ENCODE results near the gene PPFIA1. TPM values are rescaled to one million over a fixed set of nuclear protein-coding genes. Genes with fewer than 3 reads are reported as not detected.
"Not testable (repeated sequence)": the region's sequence is repeated elsewhere in the genome, so short reads cannot be mapped to it uniquely, and the experiment has no call there.

The PPFIA1 gene
- total RNA-seq, 1 experiment from 2014 or later, result 23.8 TPM

DNA sequence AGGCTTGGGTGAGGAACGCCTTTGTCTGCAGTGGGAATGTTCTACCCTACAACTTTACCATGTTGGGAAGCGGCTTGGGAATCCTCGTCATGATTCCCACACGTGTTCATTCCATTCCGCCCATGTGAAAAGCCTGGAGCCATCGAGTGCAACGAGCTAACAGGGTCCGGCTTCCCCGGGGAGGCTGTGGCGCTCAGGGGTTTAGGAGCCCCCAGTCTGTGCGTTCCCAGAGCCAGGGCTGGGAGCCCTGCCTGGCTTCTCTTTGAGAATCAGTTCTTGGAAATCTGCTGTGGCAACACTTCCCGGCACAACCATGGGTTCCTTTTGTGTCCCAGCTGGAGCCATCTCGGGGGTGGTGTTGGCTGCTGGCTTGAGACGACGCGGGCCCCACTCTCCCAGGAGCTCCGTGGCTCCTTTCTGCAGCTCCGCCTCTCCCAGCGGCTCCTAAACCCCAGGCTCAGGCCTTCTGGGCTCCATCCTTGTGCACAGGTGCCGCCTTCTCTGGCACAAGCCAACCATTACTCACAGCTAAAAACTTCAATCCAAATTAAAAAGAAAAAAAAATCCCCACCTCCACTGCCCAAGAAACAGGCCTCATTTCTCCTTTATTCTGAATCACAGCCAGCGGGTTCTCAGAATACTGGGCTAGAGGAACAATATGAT is 18.7 kb upstream of the PPFIA1 start:
- DNase-seq (ENCODE audit: low read depth), result no peak

DNA sequence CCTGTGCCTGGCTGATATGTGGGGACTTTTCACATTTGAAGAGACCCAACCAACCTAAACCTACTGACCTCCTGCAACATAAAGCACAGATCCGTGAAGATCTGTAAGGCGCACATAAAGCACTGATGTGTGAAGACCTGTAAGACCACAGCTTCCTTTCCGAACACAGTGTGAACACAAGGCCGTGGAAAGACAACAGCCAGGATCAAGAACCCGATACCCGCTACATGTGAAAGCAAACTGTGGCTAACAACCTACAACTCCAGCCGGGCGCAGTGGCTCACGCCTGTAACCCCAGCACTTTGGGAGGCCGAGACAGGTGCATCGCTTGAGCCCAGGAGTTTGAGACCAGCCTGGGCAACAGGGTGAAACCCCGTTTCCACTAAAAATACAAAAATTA is 17.6 kb upstream of the PPFIA1 start:
- DNase-seq (ENCODE audit: low read depth), result no peak

DNA sequence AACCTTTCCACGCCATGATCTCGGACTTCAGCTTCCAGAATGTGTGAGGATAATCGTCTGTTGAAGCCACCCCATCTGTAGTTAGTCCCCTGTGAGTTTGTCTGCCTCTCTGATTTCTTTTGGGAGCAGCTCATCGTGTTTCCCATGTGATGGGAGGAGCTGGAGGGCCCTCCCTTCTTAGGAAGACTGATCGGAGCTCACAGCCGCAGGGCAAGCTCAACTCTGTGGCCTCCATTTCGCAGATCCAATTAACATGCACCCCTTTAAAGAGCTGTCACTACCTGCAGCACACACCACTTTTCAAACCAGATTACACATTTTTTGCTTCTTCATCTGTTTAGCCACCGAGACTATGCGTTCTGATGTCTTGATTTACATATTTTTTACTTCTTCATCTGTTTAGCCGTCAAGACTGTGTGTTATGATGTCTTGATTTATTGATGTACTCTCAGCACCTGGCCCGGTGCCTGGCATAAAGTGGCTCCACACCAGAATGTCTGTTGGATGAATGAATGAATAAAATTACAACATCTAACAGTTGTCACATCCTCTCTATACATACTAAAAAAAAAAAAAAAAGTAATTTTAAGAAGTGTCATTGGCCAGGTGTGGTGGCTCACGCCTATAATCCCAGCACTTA is 14.9 kb upstream of the PPFIA1 start:
- DNase-seq (ENCODE audit: low read depth), result no peak

DNA sequence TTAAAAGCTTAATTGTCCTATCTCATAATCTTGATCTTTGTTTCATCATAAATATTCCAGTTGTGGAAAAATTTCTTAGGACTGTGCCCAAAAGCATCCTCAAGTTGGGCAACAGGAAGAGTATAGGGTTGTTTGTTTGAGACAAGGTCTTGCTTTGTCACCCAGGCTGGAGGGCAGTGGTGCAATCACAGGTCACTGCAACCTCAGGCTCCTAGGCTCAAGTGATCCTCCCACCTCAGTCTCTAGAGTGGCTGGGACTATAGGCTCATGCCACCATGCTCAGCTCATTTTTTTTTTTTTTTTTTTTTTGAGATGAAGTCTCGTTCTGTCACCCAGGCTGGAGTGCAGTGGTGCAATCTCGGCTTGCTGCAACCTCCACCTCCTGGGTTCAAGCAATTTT is 11.4 kb upstream of the PPFIA1 start:
- not testable (repeated sequence) for DNase-seq (ENCODE audit: low read depth)

DNA sequence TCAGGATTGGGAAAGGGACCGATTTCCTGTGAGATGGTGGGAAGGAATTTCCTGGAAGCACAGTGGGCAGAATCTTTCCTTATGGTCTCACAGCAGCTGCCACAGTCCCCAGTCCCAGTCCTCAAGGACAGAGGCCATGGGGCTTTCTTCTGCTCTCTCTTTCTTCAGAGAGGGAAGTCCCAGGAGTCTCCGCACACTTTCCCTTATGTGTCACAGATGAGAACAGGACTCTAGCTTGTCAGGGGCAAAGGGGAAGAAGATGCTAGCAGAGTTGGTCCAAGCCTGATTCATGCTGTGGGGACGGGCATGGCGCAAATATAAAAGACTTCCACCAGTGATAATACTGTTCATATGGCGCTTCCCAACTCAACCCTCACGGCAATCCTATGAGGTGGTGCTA is 7.5 kb upstream of the PPFIA1 start:
- no peak for DNase-seq (ENCODE audit: low read depth)

DNA sequence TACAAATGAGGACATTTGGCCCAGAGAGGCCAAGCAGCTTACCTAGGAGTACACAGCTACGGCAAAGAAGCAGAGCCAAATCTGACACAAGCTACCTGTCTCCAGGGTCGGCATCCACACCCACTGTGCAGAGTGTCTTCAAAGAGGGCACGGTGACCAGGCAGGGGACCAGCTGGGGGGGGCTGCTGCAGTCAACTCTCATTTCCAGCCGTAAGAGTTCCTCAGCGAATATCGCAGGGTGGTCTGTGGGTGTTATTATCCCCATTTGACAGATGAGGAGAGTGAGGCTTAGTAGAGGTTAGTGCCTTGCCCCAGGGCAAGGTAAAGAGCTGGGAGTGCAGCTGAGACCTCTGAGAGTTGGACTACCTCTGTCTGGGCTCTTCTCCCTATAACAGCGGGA is 7.1 kb upstream of the PPFIA1 start:
- DNase-seq (ENCODE audit: low read depth), result no peak

DNA sequence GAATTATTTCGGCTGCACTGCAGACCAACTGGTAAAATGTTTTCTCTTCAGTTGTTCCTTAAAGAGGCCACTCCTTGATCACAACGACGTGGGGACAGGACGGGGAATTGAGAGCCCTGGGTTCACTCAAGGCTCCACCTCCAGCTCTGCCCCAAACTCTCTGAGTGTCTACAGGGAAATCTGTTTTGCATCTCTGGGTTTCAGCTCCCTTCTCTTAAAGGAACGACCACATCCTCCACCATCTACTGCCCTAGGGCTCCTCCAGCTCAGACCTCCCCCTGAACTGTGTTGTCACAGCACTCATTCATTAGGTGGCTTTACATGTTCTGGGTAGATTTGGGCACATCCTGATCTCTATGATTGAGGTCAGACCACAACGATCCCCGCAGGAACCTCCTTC is 5.1 kb upstream of the PPFIA1 start:
- DNase-seq (ENCODE audit: low read depth), result peak; percentile 21

DNA sequence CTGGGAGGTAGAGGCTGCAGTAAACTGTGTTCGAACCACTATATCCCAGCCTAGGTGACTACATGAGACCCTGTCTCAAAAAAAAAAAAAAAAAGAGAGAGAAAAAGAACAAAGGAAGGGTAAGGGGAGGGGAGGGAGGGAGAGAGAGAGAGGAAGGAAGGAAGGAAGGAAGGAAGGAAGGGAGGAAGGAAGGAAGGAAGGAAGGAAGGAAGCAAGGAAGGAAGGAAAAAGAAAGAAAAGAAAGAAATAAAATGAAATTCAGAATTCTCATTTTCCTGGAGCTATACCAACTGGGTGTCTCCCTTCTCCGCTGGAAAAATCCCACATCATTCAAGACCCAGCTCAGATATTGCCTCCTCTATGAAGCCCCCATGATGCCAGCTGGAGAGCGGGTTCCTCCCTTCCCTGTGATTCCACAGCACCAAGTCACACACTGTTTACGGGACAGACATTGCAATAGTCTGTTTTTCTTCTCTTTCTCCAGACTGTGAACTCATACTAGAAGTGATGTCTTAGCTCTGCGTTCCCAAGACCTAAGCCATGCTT is 3.0 kb upstream of the PPFIA1 start:
- DNase-seq (ENCODE audit: low read depth), result no peak

DNA sequence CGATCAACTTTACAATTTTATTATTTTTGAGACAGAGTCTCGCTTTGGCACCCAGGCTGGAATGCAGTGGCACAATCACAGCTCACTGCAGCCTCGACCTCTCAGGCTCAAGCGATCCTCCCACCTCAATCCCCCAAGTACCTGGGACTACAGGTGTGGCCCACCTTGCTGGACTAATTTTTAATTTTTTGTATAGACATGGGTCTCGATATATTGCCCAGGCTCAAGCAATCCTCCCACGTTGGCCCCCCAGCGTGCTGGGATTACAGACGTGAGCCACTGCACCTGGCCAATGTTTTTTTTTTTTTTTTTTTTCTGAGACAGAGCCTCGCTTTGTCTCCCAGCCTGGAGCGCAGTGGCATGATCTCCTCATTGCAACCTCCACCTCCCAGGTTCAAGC is 2.0 kb upstream of the PPFIA1 start:
- no peak for DNase-seq (ENCODE audit: low read depth)

DNA sequence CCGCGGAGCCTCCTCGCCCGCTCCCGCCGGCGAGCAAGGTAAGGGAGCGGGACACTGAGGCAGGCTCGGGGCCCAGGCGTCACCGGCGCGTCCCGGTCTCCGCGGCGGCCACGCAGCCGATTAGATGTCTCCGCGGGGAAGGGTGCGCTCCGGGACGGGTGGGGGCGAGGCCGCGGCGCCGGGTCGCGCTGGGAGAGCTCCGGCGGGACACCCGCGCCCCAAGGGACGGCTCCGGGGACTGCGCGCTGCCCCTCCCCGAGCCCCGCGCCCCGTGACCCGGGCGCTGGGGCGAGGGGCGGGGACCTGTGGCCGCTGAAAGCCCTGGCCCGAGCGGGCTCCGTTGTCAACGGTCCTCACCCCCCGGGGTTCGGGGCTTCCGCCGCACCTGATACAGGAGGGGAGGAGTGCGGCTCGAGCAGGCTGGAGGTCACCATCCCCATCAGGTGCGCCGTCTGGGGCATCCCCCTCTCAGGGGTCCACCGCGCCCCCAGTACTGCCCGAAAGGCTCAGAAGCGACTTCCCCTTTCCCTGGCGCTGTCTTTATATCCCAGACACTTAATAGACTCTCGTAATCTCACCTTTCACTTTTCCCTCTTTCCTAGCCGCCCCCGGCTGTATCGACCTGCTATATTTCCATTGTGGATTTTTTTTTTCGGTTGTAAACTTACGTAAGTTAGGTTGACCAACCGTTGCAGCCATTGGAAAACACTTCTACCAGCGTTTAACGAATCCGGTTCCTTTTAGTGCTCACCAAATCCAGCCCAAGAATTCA is 573 bp downstream of the PPFIA1 start:
- peak; percentile 40 for DNase-seq (ENCODE audit: low read depth)

DNA sequence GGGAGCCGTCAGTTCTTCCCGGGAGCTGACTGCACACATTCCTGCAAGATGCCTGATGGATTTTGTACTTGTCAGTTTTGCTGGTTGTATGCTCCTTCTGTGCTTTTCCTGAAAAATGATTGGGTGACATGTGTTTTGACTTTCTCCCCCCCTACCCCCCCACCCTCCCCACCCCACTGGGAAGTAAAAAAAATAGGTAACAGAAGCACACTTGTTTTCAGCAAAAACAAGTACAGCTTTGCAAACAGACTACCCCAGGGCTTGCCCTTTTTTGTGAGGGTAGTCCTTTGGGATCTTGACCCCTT is 1.1 kb downstream of the PPFIA1 start:
- no peak for DNase-seq (ENCODE audit: low read depth)

DNA sequence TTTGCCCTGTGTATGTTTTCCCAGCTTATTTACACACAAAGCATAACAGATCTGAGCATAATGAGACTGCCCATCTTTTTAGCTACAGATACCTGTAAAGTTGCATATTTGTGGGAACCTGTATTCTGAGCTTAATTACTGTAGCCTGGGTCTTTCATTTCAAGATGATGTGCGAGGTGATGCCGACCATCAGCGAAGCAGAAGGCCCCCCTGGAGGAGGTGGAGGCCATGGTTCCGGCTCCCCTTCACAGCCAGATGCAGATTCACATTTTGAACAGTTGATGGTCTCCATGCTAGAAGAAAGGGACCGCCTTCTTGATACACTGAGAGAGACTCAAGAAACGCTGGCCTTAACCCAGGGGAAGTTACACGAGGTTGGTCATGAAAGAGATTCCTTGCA is 1.5 kb downstream of the PPFIA1 start:
- DNase-seq (ENCODE audit: low read depth), result no peak

DNA sequence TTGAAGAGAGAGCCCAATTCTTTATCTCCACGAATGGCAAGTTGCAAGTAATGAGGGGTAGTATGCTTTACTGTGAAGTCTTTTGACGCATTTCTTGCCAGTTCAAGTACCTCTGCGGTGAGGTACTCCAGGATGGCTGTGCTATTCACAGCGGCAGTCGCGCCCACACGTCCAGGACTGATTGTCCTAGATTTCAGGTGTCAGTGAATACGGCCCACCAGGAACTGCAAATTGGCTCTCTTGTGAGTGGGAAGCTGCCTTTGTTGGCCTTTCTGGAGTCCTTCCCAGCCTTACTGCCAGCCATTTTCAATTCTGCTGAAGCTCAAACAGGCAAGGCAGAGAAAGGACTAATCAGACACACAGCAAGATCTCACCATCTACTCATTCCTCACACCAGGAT is 8.5 kb downstream of the PPFIA1 start:
- no peak for DNase-seq (ENCODE audit: low read depth)

DNA sequence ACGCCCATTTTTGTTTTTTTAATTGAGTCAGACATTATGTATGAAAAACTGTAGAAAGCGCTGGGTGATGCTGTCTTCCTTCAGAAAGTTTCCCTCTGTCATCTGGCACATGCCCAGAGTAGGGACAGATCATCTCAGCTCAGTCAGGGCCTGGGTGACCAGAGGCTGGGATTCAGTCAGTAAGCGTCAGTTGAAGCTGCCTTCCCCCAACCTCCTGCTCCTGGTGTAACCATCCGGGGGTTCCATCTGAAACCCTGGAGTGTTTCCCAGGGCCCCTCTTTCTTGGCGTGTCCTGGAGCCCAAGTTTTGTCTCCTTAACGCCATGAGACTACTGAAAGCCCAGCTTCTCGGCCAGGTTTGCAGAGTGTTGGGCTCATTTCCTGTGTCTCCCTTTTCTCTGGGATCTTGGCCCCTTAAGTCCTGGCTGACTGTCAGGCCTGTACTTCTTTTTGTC is 10.7 kb downstream of the PPFIA1 start:
- DNase-seq (ENCODE audit: low read depth), result no peak

DNA sequence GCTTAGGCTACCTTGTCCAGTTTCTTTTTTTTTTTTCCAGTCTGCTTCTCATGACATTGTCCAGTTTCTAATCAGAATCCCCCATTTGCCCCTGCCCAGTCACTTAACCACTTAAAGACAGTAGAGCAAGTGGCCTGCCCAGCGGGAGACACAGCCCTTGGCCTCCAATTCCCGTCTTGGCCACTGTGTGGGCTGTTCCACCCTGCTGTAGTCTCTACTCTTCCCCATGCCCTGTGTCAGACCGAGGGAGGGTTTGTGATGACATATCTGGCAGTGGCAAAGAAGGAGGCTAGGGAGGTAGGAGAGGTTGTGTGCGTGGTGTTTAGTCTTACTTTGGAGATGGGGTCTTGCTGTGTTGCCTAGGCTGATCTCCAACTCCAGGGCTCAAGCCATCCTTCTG is 11.5 kb downstream of the PPFIA1 start:
- no peak for DNase-seq (ENCODE audit: low read depth)

DNA sequence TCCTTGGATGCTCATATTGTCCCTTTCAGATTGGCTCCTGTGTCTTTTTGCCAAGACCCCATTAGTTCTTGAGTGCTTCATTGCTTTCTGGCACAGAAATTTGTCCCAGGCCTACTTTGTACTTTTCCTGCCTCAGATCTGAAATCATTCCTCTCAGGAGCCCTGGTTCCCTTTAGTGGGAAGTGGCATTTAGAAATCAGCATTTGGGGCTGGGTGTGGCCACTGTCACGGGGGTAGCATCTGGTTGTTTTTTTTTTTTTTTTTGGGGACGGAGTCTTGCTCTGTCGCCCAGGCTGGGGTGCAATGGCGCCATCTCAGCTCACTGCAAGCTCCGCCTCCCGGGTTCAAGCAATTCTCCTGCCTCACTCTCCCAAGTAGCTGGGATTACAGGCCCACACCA is 18.2 kb downstream of the PPFIA1 start:
- no peak for DNase-seq (ENCODE audit: low read depth)

DNA sequence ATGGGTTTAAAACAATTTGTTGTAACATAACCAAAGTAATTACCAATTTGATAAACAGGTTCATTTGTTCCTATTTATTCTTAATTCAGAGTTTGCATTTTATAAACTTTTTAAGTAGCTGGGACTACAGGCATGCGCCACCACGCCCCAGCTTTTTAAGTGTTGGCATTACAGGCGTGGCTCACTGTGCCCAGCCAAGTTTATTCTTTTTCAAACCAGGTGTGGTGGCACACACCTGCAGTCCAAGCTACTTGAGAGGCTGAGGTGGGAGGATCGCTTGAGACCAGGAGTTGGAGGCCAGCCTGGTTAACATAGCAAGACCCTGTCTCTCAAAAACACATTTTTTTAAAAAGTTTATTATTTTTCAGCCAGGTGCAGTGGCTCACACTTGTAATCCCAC is 19.1 kb downstream of the PPFIA1 start:
- no peak for DNase-seq (ENCODE audit: low read depth)

DNA sequence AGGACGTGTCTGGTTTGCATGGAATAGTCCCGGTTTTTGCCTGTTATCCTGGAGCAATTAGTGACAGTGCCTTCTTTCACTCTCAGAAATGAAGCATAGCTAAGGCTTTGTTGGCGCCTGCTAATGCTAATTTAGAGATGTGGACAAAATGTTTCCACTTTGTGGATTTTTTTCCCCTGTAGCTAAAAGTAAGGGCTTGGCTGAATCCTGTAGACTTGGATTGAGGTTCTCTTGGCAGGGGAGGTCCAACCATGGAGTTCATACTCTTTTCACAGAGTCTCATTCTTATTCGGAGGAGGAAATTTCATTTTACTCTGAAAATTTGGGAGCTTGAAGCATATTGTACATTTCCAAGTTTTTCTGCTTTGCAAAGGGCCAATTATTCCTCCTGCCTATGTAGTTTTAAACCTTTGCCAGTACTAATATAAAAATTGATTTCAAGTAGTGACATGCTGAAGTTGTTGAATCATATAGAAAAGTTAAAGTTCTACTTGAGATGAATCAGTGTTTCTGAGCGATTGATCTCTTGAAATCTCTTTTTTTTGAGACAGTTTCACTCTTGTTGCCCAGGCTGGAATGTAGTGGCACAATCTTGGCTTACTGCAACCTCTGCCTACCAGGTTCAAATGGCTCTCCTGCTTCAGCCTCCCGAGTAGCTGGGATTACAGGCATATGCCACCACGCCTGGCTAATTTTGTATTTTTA is 20.0 kb downstream of the PPFIA1 start:
- DNase-seq (ENCODE audit: low read depth), result no peak

DNA sequence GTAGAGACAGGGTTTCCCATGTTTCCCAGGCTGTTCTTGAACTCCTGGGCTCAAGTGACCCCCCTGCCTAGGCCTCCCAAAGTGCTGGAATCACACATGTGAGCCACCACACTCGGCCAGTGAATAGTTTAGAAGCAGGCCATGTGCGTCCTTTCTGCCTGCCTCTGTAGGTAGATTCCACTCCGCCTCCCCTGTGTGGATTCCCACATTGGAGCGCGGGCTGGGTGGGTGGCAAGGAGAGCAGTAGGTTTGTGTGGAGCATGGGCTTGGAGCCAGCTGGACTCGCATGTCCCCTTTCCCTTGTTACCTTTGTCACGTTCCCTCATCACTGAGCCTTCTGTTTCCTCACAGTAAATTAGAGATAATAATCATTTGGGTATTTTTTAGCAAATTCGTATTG is 21.7 kb downstream of the PPFIA1 start:
- no peak for DNase-seq (ENCODE audit: low read depth)

DNA sequence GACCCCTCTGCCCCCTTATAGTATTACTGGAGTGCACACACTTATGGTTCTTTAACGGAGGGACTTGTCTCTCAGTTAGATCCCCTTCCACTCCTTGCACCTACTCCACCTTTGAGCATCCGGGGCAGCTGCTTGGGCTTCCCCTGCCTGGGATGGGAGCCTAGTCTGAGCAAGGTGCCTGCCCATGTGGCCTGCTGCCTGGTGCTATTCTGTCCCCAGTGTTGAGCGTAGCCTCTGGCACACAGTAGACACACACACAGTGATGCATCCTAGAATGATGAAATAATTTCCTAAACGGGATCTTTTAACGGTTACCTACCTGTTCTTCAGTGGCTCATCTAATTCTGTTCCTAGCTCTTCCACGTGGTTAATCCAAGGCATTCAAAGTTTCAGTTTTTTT is 22.4 kb downstream of the PPFIA1 start:
- no peak for DNase-seq (ENCODE audit: low read depth)

DNA sequence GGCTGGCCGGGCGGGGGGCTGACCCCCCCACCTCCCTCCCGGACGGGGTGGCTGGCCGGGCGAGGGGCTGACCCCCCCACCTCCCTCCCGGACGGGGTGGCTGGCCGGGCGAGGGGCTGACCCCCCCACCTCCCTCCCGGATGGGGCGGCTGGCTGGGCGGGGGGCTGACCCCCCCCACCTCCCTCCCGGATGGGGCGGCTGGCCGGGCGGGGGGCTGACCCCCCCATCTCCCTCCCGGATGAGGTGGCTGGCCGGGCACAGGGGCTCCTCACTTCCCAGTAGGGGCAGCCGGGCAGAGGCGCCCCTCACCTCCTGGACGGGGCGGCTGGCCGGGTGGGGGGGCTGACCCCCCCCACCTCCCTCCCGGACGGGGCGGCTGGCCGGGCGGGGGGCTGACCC is 24.7 kb downstream of the PPFIA1 start:
- DNase-seq (ENCODE audit: low read depth), result not testable (repeated sequence)

DNA sequence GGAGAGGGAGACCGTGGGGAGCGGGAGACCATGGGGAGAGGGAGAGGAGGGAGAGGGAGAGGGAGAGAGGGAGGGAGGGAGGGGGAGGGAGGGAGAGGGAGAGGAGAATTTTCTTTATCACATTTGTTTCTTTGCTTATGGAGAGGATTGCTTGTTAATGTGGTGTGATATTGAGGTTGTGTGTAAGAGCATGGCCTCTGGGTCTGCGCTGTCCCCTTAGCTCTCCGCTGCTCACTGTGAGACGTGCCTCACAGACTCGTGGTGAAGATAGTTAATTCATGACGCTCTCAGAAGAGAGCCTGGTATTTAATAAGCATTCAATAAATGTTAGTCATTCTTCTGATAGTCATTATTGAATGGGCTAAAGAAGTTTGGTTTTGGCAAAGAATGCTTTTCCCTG is 26.2 kb downstream of the PPFIA1 start:
- DNase-seq (ENCODE audit: low read depth), result no peak

All from RPMI7951 (cell line).